GM23338 (cell line): ENCODE results near the gene NEK10. TPM values are rescaled to one million over a fixed set of nuclear protein-coding genes. Genes with fewer than 3 reads are reported as not detected.

Experiments used
- ATAC-seq: fragments of 200-7000 bp; cut with Tn5 transposase; 3 replicates; pipeline ENCODE4 v1.9.1; 2020
- DNase-seq: peaks from one replicate; pipeline ENCODE4 v3.0.0-alpha.2; 2015; ENCODE audit warnings: low spot score
- H2AFZ ChIP-seq: fragments of 200-600 bp; sonication (generic); 2 replicates; pipeline ENCODE4 v1.8.0; 2016; ENCODE audit warnings: antibody characterized with exemption, mild to moderate bottlenecking, moderate library complexity
- H3F3A ChIP-seq: fragments of 200-600 bp; sonication (generic); replicated peaks from 2 replicates; pipeline ENCODE4 v1.8.0; 2017; ENCODE audit warnings: antibody characterized with exemption, mixed run types, low read depth
- H3K27ac ChIP-seq: fragments of 200-600 bp; sonication (generic); 2 replicates; pipeline ENCODE4 v1.6.1; 2016; ENCODE audit warnings: low read depth
- H3K27me3 ChIP-seq: fragments of 200-600 bp; sonication (generic); 2 replicates; pipeline ENCODE4 v1.8.0; 2016; ENCODE audit warnings: mild to moderate bottlenecking, mixed run types, moderate library complexity; ENCODE audit not compliant: insufficient read depth
- H3K36me3 ChIP-seq: fragments of 200-600 bp; sonication (generic); 2 replicates; pipeline ENCODE4 v1.8.0; 2016; ENCODE audit warnings: mild to moderate bottlenecking; ENCODE audit not compliant: insufficient read depth
- H3K4me1 ChIP-seq: fragments of 200-600 bp; sonication (generic); 2 replicates; pipeline ENCODE4 v1.8.0; 2016; ENCODE audit warnings: mild to moderate bottlenecking, moderate library complexity; ENCODE audit not compliant: insufficient read depth
- H3K4me2 ChIP-seq: fragments of 200-600 bp; sonication (generic); 2 replicates; pipeline ENCODE4 v1.7.1; 2017; ENCODE audit warnings: mixed run types
- H3K4me3 ChIP-seq: fragments of 200-600 bp; sonication (generic); 2 replicates; pipeline ENCODE4 v1.6.1; 2016; ENCODE audit warnings: mixed run types
- H3K79me2 ChIP-seq: fragments of 200-600 bp; sonication (generic); replicated peaks from 2 replicates; pipeline ENCODE4 v1.8.0; 2017; ENCODE audit warnings: mild to moderate bottlenecking; ENCODE audit not compliant: insufficient read depth
- H3K9me2 ChIP-seq: fragments of 200-600 bp; sonication (generic); 2 replicates; pipeline ENCODE4 v1.8.0; 2017; ENCODE audit not compliant: insufficient read depth
- H4K20me1 ChIP-seq: fragments of 200-600 bp; sonication (generic); replicated peaks from 2 replicates; pipeline ENCODE4 v1.8.0; 2017; ENCODE audit warnings: mild to moderate bottlenecking; ENCODE audit not compliant: insufficient read depth
- H3K27ac Mint-ChIP-seq: 2 replicates; pipeline ENCODE4 v1.8.0; 2020; ENCODE audit warnings: inconsistent platforms, mild to moderate bottlenecking, moderate library complexity, mixed read lengths
- H3K27me3 Mint-ChIP-seq: 3 replicates; pipeline ENCODE4 v1.8.0; 2022; ENCODE audit warnings: low read depth, mild to moderate bottlenecking, moderate library complexity, mixed read lengths, inconsistent platforms; ENCODE audit not compliant: insufficient read depth, poor library complexity
- H3K36me3 Mint-ChIP-seq: 3 replicates; pipeline ENCODE4 v1.8.0; 2021; ENCODE audit warnings: low read depth, mild to moderate bottlenecking, inconsistent platforms, moderate library complexity, mixed read lengths
- H3K4me1 Mint-ChIP-seq: 3 replicates; pipeline ENCODE4 v1.8.0; 2020; ENCODE audit warnings: mild to moderate bottlenecking, inconsistent platforms, mixed read lengths
- H3K4me3 Mint-ChIP-seq: 3 replicates; pipeline ENCODE4 v1.8.0; 2021; ENCODE audit warnings: moderate library complexity, mild to moderate bottlenecking, inconsistent platforms, mixed read lengths
- H3K9me3 Mint-ChIP-seq: 3 replicates; pipeline ENCODE4 v1.8.0; 2020; ENCODE audit warnings: moderate library complexity, mild to moderate bottlenecking, inconsistent platforms, mixed read lengths
- CREB1 ChIP-seq: fragments of 250-450 bp; sonication (Bioruptor Pico); IDR thresholded peaks from 2 replicates; pipeline ENCODE4 v1.5.0; 2020; ENCODE audit warnings: low read depth, mild to moderate bottlenecking, moderate library complexity
- ETS1 ChIP-seq: IDR thresholded peaks from 2 replicates; pipeline ENCODE4 v1.6.1; 2016; ENCODE audit warnings: antibody characterized with exemption
- EZH2phosphoT487 ChIP-seq: fragments of 200-600 bp; sonication (generic); IDR thresholded peaks from one replicate; pipeline ENCODE4 v1.8.1; 2018; ENCODE audit warnings: antibody characterized with exemption; ENCODE audit not compliant: unreplicated experiment
- NANOG ChIP-seq: IDR thresholded peaks from 2 replicates; pipeline ENCODE4 v1.6.1; 2016; ENCODE audit warnings: antibody characterized with exemption, borderline replicate concordance
- STAT1 ChIP-seq: IDR thresholded peaks from one replicate; pipeline ENCODE4 v1.6.1; 2016; ENCODE audit warnings: antibody characterized with exemption; ENCODE audit not compliant: unreplicated experiment
- ZNF462 ChIP-seq: fragments of 250-450 bp; sonication (Bioruptor Pico); IDR thresholded peaks from 2 replicates; pipeline ENCODE4 v1.5.0; 2020; ENCODE audit warnings: mild to moderate bottlenecking, moderate library complexity
- long read RNA-seq: library from polyadenylated mRNA; unstranded; transcript quantifications from one replicate; pipeline ENCODE4 v2.0.0, GENCODE V29; 2020; ENCODE audit not compliant: unreplicated experiment
- polyA plus RNA-seq: library from polyadenylated mRNA; unstranded; fragments of >200 nt; fragmentation: Nextera tagmentation; extraction: Ambion mirVana; gene quantifications from 2 replicates; pipeline ENCODE4 v1.2.1, GENCODE V29; 2016
- total RNA-seq: library from RNA; depleted of rRNA; stranded (reverse); fragments of >200 nt; shearing (Covaris generic); gene quantifications from 2 replicates; pipeline ENCODE4 v1.2.3, GENCODE V29; 2014; rRNA removed

Gene NEK10
- total RNA-seq: 2.0 and 2.4 TPM in 2 replicates
- polyA plus RNA-seq: 0.55 TPM in 1 of 2 replicates, not detected in the other
- long read RNA-seq, partial matches to known transcripts: 0 of 1 reads
- long read RNA-seq, other reads (novel, unspliced or antisense): 1 of 1 reads

- Histone ChIP-seq H3K4me2 (peak within 1 kb of the TSS; percentile 87), H3F3A (no peaks in the 10 kb centered on the region), H3K27me3 (no peaks in the 10 kb centered on the region), H3K4me3 (peak within 1 kb of the TSS; percentile 84), H4K20me1 (no peaks in the 10 kb centered on the region), H3K36me3 (no peaks in the 10 kb centered on the region), H2AFZ (peak within 1 kb of the TSS; percentile 98), H3K79me2 (no peaks in the 10 kb centered on the region), H3K27ac (no peak within 1 kb of the TSS), H3K9me2 (no peaks in the 10 kb centered on the region), H3K4me1 (peaks cover 4% of the 10 kb centered on the region; the same call in 1 of the 2 replicates)
- peak within 1 kb of the TSS; percentile 89 for H3K4me3 Mint-ChIP-seq
- H3K4me1 Mint-ChIP-seq: peaks cover 8% of the 10 kb centered on the region; the same call in 2 of the 3 replicates
- H3K9me3 Mint-ChIP-seq: no peaks in the 10 kb centered on the region; the same call in 2 of the 3 replicates
- H3K27me3 Mint-ChIP-seq: peaks cover 14% of the 10 kb centered on the region
- ATAC-seq (peak; percentile 98), DNase-seq (peak; percentile 97)
- TF ChIP-seq ZNF462 (CRISPR knock-in tag): no peak
- peak; percentile 66 for TF ChIP-seq CREB1 (CRISPR knock-in tag)
- no peak within 1 kb of the TSS for H3K27ac Mint-ChIP-seq
- no peaks in the 10 kb centered on the region for H3K36me3 Mint-ChIP-seq
Observed at GRCh38 chr3:27368831-27369607, at the start of gene NEK10. NEK10 (minus strand) TSS chr3:27369383; CDS start chr3:27352882, 16,501 bp downstream.

GRCh38 chr3:27415202-27415601 is 46.0 kb upstream of the NEK10 start:
- no peak overlapping the region for H3K4me2 ChIP-seq
- H3K79me2 ChIP-seq: no peaks in the 10 kb centered on the region
- H3K4me3 ChIP-seq: no peak overlapping the region
- Mint-ChIP-seq H3K9me3 (no peaks in the 10 kb centered on the region; the same call in 2 of the 3 replicates), H3K27me3 (no peaks in the 10 kb centered on the region), H3K4me3 (no peak overlapping the region), H3K4me1 (peaks cover 10% of the 10 kb centered on the region; the same call in 2 of the 3 replicates), H3K36me3 (peaks cover 50% of the 10 kb centered on the region), H3K27ac (no peak overlapping the region)
- ATAC-seq: no peak
- H3K36me3 ChIP-seq: peaks cover 34% of the 10 kb centered on the region; the same call in 1 of the 2 replicates
- H3K27ac ChIP-seq: peak overlapping the region; percentile 20
- no peaks in the 10 kb centered on the region for H3K9me2 ChIP-seq
- no peaks in the 10 kb centered on the region for H3K27me3 ChIP-seq
- DNase-seq: no peak
- H3K4me1 ChIP-seq: no peaks in the 10 kb centered on the region; the same call in 1 of the 2 replicates
- H4K20me1 ChIP-seq: no peaks in the 10 kb centered on the region
- H2AFZ ChIP-seq: no peak overlapping the region
- no peaks in the 10 kb centered on the region for H3F3A ChIP-seq
- no peak for TF ChIP-seq EZH2phosphoT487
- TF ChIP-seq STAT1: no peak
- no peak for TF ChIP-seq ETS1
- no peak for TF ChIP-seq NANOG
